Suprapubic skin (tissue), 4 donors: ENCODE measurements around the gene SEC61A1. TPM values are rescaled to one million over a fixed set of nuclear protein-coding genes. Genes with fewer than 3 reads are reported as not detected.
A peak's percentile ranks its signal among the peaks of the same experiment; 100 is the strongest.

Experiments used
- DNase-seq, 2 donors: peaks; one replicate each; pipeline ENCODE4 v3.0.0-alpha.2; 2019; ENCODE audit warnings: low spot score in 2 of 2
- H3K27ac ChIP-seq: fragments of 200-600 bp; sonication (generic); one replicate; pipeline ENCODE4 v1.5.1; 2019
- H3K27me3 ChIP-seq: fragments of 200-600 bp; sonication (generic); one replicate; pipeline ENCODE4 v1.5.1; 2019
- H3K36me3 ChIP-seq: fragments of 200-600 bp; sonication (generic); one replicate; pipeline ENCODE4 v1.5.1; 2019
- H3K4me1 ChIP-seq: fragments of 200-600 bp; sonication (generic); one replicate; pipeline ENCODE4 v1.5.1; 2019
- H3K4me3 ChIP-seq: fragments of 200-600 bp; sonication (generic); one replicate; pipeline ENCODE4 v1.5.1; 2019; ENCODE audit warnings: mild to moderate bottlenecking
- H3K9me3 ChIP-seq: fragments of 200-600 bp; sonication (generic); one replicate; pipeline ENCODE4 v1.5.1; 2019
- CTCF ChIP-seq, 2 donors: fragments of 200-600 bp in 1 of 2; fragments of 450-650 bp in 1 of 2; sonication (generic) in 1 of 2; IDR thresholded peaks; one replicate each; pipeline ENCODE4 v1.5.1; 2016 to 2019; ENCODE audit warnings: antibody characterized with exemption in 2 of 2, mild to moderate bottlenecking in 1 of 2, moderate library complexity in 1 of 2
- EP300 ChIP-seq: sonication (generic); formaldehyde crosslinking; IDR thresholded peaks from one replicate; pipeline ENCODE4 v1.6.1; 2017; ENCODE audit warnings: antibody characterized with exemption
- POLR2A ChIP-seq, 2 donors: fragments of 450-650 bp; IDR thresholded peaks; one replicate each; pipeline ENCODE4 v1.6.1; 2017; ENCODE audit warnings: antibody characterized with exemption in 2 of 2, mild to moderate bottlenecking in 2 of 2, moderate library complexity in 2 of 2
- POLR2AphosphoS5 ChIP-seq, 3 donors: sonication (generic); formaldehyde crosslinking; IDR thresholded peaks; one replicate each; pipeline ENCODE4 v1.6.1; 2017; ENCODE audit warnings: antibody characterized with exemption in 3 of 3
- WGBS: methylation state at CpG from one replicate; pipeline ENCODE4 v1.1.5; 2018; 5-methylcytosine and 5-hydroxymethylcytosine counted together
- total RNA-seq, 4 donors: library from RNA; depleted of rRNA; stranded (reverse); fragments of >200 nt; gene quantifications; one replicate each; pipeline ENCODE4 v1.1.0, GENCODE V29; 2016

Gene SEC61A1
- total RNA-seq, 4 donors from 2014 or later = 83.5 to 132 (median 124) TPM

GRCh38 chr3:128095222-128095703 is 43.0 kb downstream of the SEC61A1 start:
- Histone ChIP-seq H3K9me3 (no peaks in the 10 kb centered on the region), H3K36me3 (peaks cover 43% of the 10 kb centered on the region), H3K27ac (no peak overlapping the region), H3K4me3 (no peak overlapping the region), H3K4me1 (peaks cover 11% of the 10 kb centered on the region), H3K27me3 (no peaks in the 10 kb centered on the region)
- TF ChIP-seq EP300 = no peak
- TF ChIP-seq POLR2A (IDR thresholded peaks at IDR 0.05) = no peak
- peak; percentile 48 to 84 for TF ChIP-seq CTCF (IDR thresholded peaks at IDR 0.05)
- no peak for TF ChIP-seq POLR2AphosphoS5 (IDR thresholded peaks at IDR 0.05)
- WGBS = 68% methylated on average over 5 of the region's 6 CpGs
- no peak for DNase-seq

- 97% methylated on average over 6 of the region's 6 CpGs for WGBS
- H3K4me1 ChIP-seq = peaks cover 11% of the 10 kb centered on the region
- H3K27ac ChIP-seq = no peak overlapping the region
- no peak for DNase-seq
- TF ChIP-seq CTCF (IDR thresholded peaks at IDR 0.05) (no peak), POLR2AphosphoS5 (IDR thresholded peaks at IDR 0.05) (no peak), EP300 (no peak), POLR2A (IDR thresholded peaks at IDR 0.05) (no peak)
- H3K9me3 ChIP-seq = no peaks in the 10 kb centered on the region
- H3K4me3 ChIP-seq = no peak overlapping the region
- no peaks in the 10 kb centered on the region for H3K27me3 ChIP-seq
- H3K36me3 ChIP-seq = peaks cover 61% of the 10 kb centered on the region
These were observed 46.0 kb downstream of the SEC61A1 start for GRCh38 chr3:128098234-128098633.

- peaks cover 66% of the 10 kb centered on the region for H3K36me3 ChIP-seq
- no peak overlapping the region for H3K4me3 ChIP-seq
- H3K27ac ChIP-seq = no peak overlapping the region
- no peaks in the 10 kb centered on the region for H3K9me3 ChIP-seq
- TF ChIP-seq CTCF (IDR thresholded peaks at IDR 0.05) (no peak), POLR2AphosphoS5 (IDR thresholded peaks at IDR 0.05) (no peak), EP300 (no peak), POLR2A (IDR thresholded peaks at IDR 0.05) (no peak)
- H3K27me3 ChIP-seq = no peaks in the 10 kb centered on the region
- WGBS = 75% methylated on average over 3 of the region's 3 CpGs
- peaks cover 5% of the 10 kb centered on the region for H3K4me1 ChIP-seq
- no peak for DNase-seq
These were observed 47.9 kb downstream of the SEC61A1 start for GRCh38 chr3:128100161-128100560.

GRCh38 chr3:128100638-128101037 is 48.4 kb downstream of the SEC61A1 start:
- H3K36me3 ChIP-seq = peaks cover 66% of the 10 kb centered on the region
- DNase-seq = no peak
- no peak overlapping the region for H3K4me3 ChIP-seq
- no peaks in the 10 kb centered on the region for H3K27me3 ChIP-seq
- no peaks in the 10 kb centered on the region for H3K9me3 ChIP-seq
- WGBS = 90% methylated on average over 2 of the region's 2 CpGs
- TF ChIP-seq CTCF (IDR thresholded peaks at IDR 0.05) (no peak), POLR2A (IDR thresholded peaks at IDR 0.05) (no peak), EP300 (no peak), POLR2AphosphoS5 (IDR thresholded peaks at IDR 0.05) (no peak)
- H3K4me1 ChIP-seq = no peaks in the 10 kb centered on the region
- no peak overlapping the region for H3K27ac ChIP-seq

- WGBS = 89% methylated on average over 5 of the region's 5 CpGs
- Histone ChIP-seq H3K36me3 (peaks cover 43% of the 10 kb centered on the region), H3K9me3 (no peaks in the 10 kb centered on the region), H3K27me3 (no peaks in the 10 kb centered on the region), H3K27ac (no peak overlapping the region), H3K4me1 (no peaks in the 10 kb centered on the region), H3K4me3 (no peak overlapping the region)
- DNase-seq = no peak
- no peak for TF ChIP-seq CTCF (IDR thresholded peaks at IDR 0.05)
- no peak for TF ChIP-seq POLR2A (IDR thresholded peaks at IDR 0.05)
- no peak for TF ChIP-seq EP300
- no peak for TF ChIP-seq POLR2AphosphoS5 (IDR thresholded peaks at IDR 0.05)
These were observed 51.0 kb downstream of the SEC61A1 start for GRCh38 chr3:128103136-128103676.
